ENCODE measurements around the gene IL11.

IL11 gene

DNA sequence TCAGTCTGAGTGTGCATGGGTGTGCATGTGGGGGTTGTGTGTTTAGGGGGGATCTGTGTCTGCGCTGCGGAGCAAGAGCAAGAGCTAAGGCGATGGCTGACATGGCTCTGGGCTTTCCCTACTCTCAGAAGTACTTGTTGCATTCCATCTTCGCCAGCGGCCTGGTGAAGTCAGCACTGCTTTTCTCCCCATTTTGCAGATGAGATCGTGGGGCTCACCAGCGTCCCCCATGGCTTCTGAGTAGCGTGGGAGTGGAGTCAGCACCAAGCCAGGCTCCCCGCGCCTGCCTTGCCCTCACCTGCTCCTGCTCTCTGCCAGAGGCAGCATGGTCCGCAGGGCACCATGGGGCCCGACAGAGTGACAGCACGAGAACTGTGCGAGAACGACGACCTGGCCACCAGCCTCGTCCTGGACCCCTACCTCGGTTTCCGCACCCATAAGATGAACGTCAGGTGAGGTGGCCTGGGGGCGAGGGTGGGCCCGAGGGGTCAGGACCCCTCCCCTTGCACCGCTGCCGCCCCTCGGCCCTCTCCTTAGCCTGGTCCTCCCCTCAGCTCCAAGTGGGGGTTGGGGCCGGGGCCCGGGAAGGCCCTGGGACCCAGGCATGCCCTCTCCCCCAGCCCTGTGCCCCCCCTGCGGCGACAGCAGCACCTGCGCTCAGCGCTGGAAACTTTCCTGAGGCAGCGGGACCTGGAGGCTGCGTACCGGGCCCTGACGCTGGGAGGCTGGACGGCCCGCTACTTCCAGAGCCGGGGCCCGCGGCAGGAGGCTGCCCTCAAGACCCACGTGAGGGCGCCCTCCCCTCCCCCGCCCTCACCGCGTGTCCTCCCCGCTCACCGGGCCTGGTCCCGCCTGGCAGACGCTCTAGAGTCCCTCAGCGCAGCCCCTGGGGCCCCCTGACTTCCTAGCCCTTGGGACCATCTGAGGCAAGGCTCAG, 28.4 kb downstream of the IL11 start:
- no peak for TF ChIP-seq CREB1 (IDR thresholded peaks at IDR 0.05; ENCODE audit: low read depth)
- TF ChIP-seq MAX (IDR thresholded peaks at IDR 0.05), result no peak
- no peak for TF ChIP-seq EP300 (IDR thresholded peaks at IDR 0.05; ENCODE audit: borderline replicate concordance)
- no peak for TF ChIP-seq FOXM1 (IDR thresholded peaks at IDR 0.05; ENCODE audit: borderline replicate concordance, low read depth)
- no peak for TF ChIP-seq CEBPB (IDR thresholded peaks at IDR 0.05)
- TF ChIP-seq TCF12 (IDR thresholded peaks at IDR 0.05; ENCODE audit: low read depth), result no peak
- TF ChIP-seq, protein P1, sequence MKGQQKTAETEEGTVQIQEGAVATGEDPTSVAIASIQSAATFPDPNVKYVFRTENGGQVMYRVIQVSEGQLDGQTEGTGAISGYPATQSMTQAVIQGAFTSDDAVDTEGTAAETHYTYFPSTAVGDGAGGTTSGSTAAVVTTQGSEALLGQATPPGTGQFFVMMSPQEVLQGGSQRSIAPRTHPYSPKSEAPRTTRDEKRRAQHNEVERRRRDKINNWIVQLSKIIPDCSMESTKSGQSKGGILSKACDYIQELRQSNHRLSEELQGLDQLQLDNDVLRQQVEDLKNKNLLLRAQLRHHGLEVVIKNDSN (IDR thresholded peaks at IDR 0.05), result no peak
- TF ChIP-seq REST (IDR thresholded peaks at IDR 0.05; ENCODE audit: low read depth), result no peak
- TF ChIP-seq EGR1 (IDR thresholded peaks at IDR 0.05), result no peak
- no peak for TF ChIP-seq TEAD4 (IDR thresholded peaks at IDR 0.05)
- no peak for TF ChIP-seq NFIC (IDR thresholded peaks at IDR 0.05)
- no peak for TF ChIP-seq ZBTB7A (IDR thresholded peaks at IDR 0.05; ENCODE audit: low read depth)
- TF ChIP-seq TAF1 (IDR thresholded peaks at IDR 0.05; ENCODE audit: low read depth), result no peak
- no peak for TF ChIP-seq YY1 (IDR thresholded peaks at IDR 0.05; ENCODE audit: low read depth)
- TF ChIP-seq RAD21 (IDR thresholded peaks at IDR 0.05; ENCODE audit: low read depth), result no peak

- TF ChIP-seq YY1 (IDR thresholded peaks at IDR 0.05; ENCODE audit: low read depth) (no peak), TAF1 (IDR thresholded peaks at IDR 0.05; ENCODE audit: low read depth) (no peak), CREB1 (IDR thresholded peaks at IDR 0.05; ENCODE audit: low read depth) (no peak), RAD21 (IDR thresholded peaks at IDR 0.05; ENCODE audit: low read depth) (no peak), CEBPB (IDR thresholded peaks at IDR 0.05) (no peak), TEAD4 (IDR thresholded peaks at IDR 0.05) (no peak), NFIC (IDR thresholded peaks at IDR 0.05) (no peak), MAX (IDR thresholded peaks at IDR 0.05) (no peak)
- TF ChIP-seq, protein P1 (IDR thresholded peaks at IDR 0.05), result no peak
Observed at GRCh38 chr19:55341171-55341588, 29.1 kb downstream of the IL11 start.

DNA sequence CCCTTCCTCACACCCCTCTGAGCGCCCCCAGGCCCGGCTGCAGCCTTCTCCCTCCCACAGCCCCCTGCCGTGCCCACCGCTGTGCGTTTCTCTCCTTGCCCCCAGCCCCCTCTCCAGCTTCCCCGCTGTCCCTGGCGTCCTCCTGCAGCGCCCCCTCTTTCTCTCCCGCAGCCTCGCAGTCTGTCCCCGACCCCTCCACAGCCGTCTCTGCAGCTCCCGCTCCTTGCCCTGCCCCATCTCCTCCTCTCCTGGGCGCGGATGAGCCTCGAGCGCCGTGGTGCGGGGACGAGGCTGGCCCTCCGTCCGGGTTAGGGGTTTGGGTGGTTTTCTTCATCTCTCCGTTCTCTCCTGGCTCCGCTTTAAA, 29.5 kb downstream of the IL11 start:
- TF ChIP-seq TCF12 (IDR thresholded peaks at IDR 0.05; ENCODE audit: low read depth) (no peak), ZBTB7A (IDR thresholded peaks at IDR 0.05; ENCODE audit: low read depth) (no peak), NFIC (IDR thresholded peaks at IDR 0.05) (no peak), CREB1 (IDR thresholded peaks at IDR 0.05; ENCODE audit: low read depth) (no peak), EGR1 (IDR thresholded peaks at IDR 0.05) (no peak), MAX (IDR thresholded peaks at IDR 0.05) (no peak), RAD21 (IDR thresholded peaks at IDR 0.05; ENCODE audit: low read depth) (no peak), TEAD4 (IDR thresholded peaks at IDR 0.05) (no peak), FOXM1 (IDR thresholded peaks at IDR 0.05; ENCODE audit: borderline replicate concordance, low read depth) (no peak), REST (IDR thresholded peaks at IDR 0.05; ENCODE audit: low read depth) (no peak), YY1 (IDR thresholded peaks at IDR 0.05; ENCODE audit: low read depth) (no peak), TAF1 (IDR thresholded peaks at IDR 0.05; ENCODE audit: low read depth) (no peak), EP300 (IDR thresholded peaks at IDR 0.05; ENCODE audit: borderline replicate concordance) (no peak), CEBPB (IDR thresholded peaks at IDR 0.05) (no peak)
- TF ChIP-seq, protein P1 (IDR thresholded peaks at IDR 0.05), result no peak

GRCh38 chr19:55339889-55340783, 30.1 kb downstream of the IL11 start:
- TF ChIP-seq ZBTB7A (IDR thresholded peaks at IDR 0.05; ENCODE audit: low read depth) (no peak; the same call in 1 of the 2 replicates), TEAD4 (IDR thresholded peaks at IDR 0.05) (no peak), TAF1 (IDR thresholded peaks at IDR 0.05; ENCODE audit: low read depth) (0 out of 2 replicates have a peak, but pooled peaks have one; percentile 41)

All from Ishikawa (cell line).